Suprapubic skin (tissue), 4 donors: Measurements from ENCODE around the gene NCLN.

Source experiments
- CTCF ChIP-seq, 2 donors: fragments of 200-600 bp in 1 of 2; fragments of 450-650 bp in 1 of 2; sonication (generic) in 1 of 2; IDR thresholded peaks; one replicate each; pipeline ENCODE4 v1.5.1; 2016 to 2019; ENCODE audit warnings: antibody characterized with exemption in 2 of 2, mild to moderate bottlenecking in 1 of 2, moderate library complexity in 1 of 2
- EP300 ChIP-seq: sonication (generic); formaldehyde crosslinking; IDR thresholded peaks from one replicate; pipeline ENCODE4 v1.6.1; 2017; ENCODE audit warnings: antibody characterized with exemption
- POLR2A ChIP-seq, 2 donors: fragments of 450-650 bp; IDR thresholded peaks; one replicate each; pipeline ENCODE4 v1.6.1; 2017; ENCODE audit warnings: antibody characterized with exemption in 2 of 2, mild to moderate bottlenecking in 2 of 2, moderate library complexity in 2 of 2
- POLR2AphosphoS5 ChIP-seq, 3 donors: sonication (generic); formaldehyde crosslinking; IDR thresholded peaks; one replicate each; pipeline ENCODE4 v1.6.1; 2017; ENCODE audit warnings: antibody characterized with exemption in 3 of 3

- no peak for TF ChIP-seq CTCF (IDR thresholded peaks at IDR 0.05)
- TF ChIP-seq POLR2AphosphoS5 (IDR thresholded peaks at IDR 0.05): no peak
- TF ChIP-seq EP300: no peak
- TF ChIP-seq POLR2A (IDR thresholded peaks at IDR 0.05): no peak
Measured at GRCh38 chr19:3187662-3188511, 2.2 kb downstream of the NCLN start.
